DND-41 (cell line): ENCODE measurements around the gene ADCY4.

Source experiments
- ATAC-seq: fragments of 200-7000 bp; cut with Tn5 transposase; 3 replicates; pipeline ENCODE4 v1.9.1; 2021; ENCODE audit warnings: low read depth; ENCODE audit not compliant: insufficient read depth
- DNase-seq: peaks from one replicate; pipeline ENCODE4 v3.0.0-alpha.2; 2020
- H2AFZ ChIP-seq: 2 replicates; pipeline ENCODE4 v1.6.0; 2012; ENCODE audit warnings: low read depth, low read length
- H3K27ac ChIP-seq: 2 replicates; pipeline ENCODE4 v1.5.1; 2012; ENCODE audit warnings: low read length, inconsistent platforms
- H3K27me3 ChIP-seq: fragments of 200-600 bp; sonication (generic); 2 replicates; pipeline ENCODE4 v1.6.0; 2012; ENCODE audit warnings: low read length, mild to moderate bottlenecking, inconsistent platforms; ENCODE audit not compliant: insufficient read depth, poor library complexity
- H3K36me3 ChIP-seq: 2 replicates; pipeline ENCODE4 v1.5.1; 2012; ENCODE audit warnings: low read length, inconsistent platforms; ENCODE audit not compliant: insufficient read depth
- H3K4me1 ChIP-seq: 2 replicates; pipeline ENCODE4 v1.5.1; 2012; ENCODE audit warnings: mild to moderate bottlenecking, low read length; ENCODE audit not compliant: insufficient read depth
- H3K4me2 ChIP-seq: 2 replicates; pipeline ENCODE4 v1.6.0; 2012; ENCODE audit warnings: mild to moderate bottlenecking, moderate library complexity, low read length, inconsistent platforms; ENCODE audit not compliant: insufficient read depth
- H3K4me3 ChIP-seq, 2 experiments: fragments of 200-600 bp in 1 of 2; shearing (Covaris generic) in 1 of 2; 2 replicates each; pipeline ENCODE4 v1.5.1; 2012 to 2016; ENCODE audit warnings: inconsistent platforms in 2 of 2, low read length in 2 of 2, mild to moderate bottlenecking in 2 of 2, low read depth in 1 of 2, moderate library complexity in 1 of 2
- H3K79me2 ChIP-seq: 2 replicates; pipeline ENCODE4 v1.6.0; 2012; ENCODE audit warnings: low read length, inconsistent platforms; ENCODE audit not compliant: insufficient read depth
- H3K9ac ChIP-seq: 2 replicates; pipeline ENCODE4 v1.6.0; 2012; ENCODE audit warnings: low read depth, mild to moderate bottlenecking, inconsistent platforms, low read length, moderate library complexity
- H3K9me3 ChIP-seq: 2 replicates; pipeline ENCODE4 v1.5.1; 2012; ENCODE audit warnings: low read length, moderate library complexity, mild to moderate bottlenecking, inconsistent platforms; ENCODE audit not compliant: insufficient read depth, severe bottlenecking
- H4K20me1 ChIP-seq: 2 replicates; pipeline ENCODE4 v1.6.0; 2012; ENCODE audit warnings: low read length; ENCODE audit not compliant: insufficient read depth
- CTCF ChIP-seq: IDR thresholded peaks from 2 replicates; pipeline ENCODE4 v1.5.1; 2012; ENCODE audit warnings: borderline replicate concordance, low read length, moderate library complexity, mild to moderate bottlenecking; ENCODE audit not compliant: poor library complexity, severe bottlenecking; ENCODE audit errors: extremely low read depth
- EZH2 ChIP-seq: IDR thresholded peaks from 3 replicates; pipeline ENCODE4 v1.6.1; 2012; ENCODE audit warnings: borderline replicate concordance, low read depth, mild to moderate bottlenecking, moderate library complexity, low read length, inconsistent platforms; ENCODE audit not compliant: severe bottlenecking

ADCY4 gene

GRCh38 chr14:24284501-24285035, 50.3 kb downstream of the ADCY4 start:
- H3K79me2 ChIP-seq: no peaks in the 10 kb centered on the region
- no peaks in the 10 kb centered on the region for H3K27me3 ChIP-seq
- H3K9me3 ChIP-seq: no peaks in the 10 kb centered on the region
- no peaks in the 10 kb centered on the region for H3K4me1 ChIP-seq
- H3K9ac ChIP-seq: no peak overlapping the region
- no peak overlapping the region for H3K4me2 ChIP-seq
- no peak for TF ChIP-seq EZH2
- TF ChIP-seq CTCF: no peak
- no peak overlapping the region for H3K27ac ChIP-seq
- DNase-seq: no peak
- no peaks in the 10 kb centered on the region for H4K20me1 ChIP-seq
- no peak overlapping the region for H3K4me3 ChIP-seq
- no peak for ATAC-seq
- peaks cover 4% of the 10 kb centered on the region; the same call in 1 of the 2 replicates for H3K36me3 ChIP-seq
- H2AFZ ChIP-seq: no peak overlapping the region

- no peaks in the 10 kb centered on the region for H3K4me1 ChIP-seq
- no peaks in the 10 kb centered on the region for H4K20me1 ChIP-seq
- no peaks in the 10 kb centered on the region for H3K27me3 ChIP-seq
- H3K79me2 ChIP-seq: no peaks in the 10 kb centered on the region
- H3K4me3 ChIP-seq: no peak overlapping the region
- H3K9ac ChIP-seq: no peak overlapping the region
- TF ChIP-seq EZH2 (no peak), CTCF (no peak)
- no peak overlapping the region for H3K4me2 ChIP-seq
- no peak overlapping the region for H2AFZ ChIP-seq
- no peak overlapping the region for H3K27ac ChIP-seq
- no peaks in the 10 kb centered on the region for H3K36me3 ChIP-seq
- no peaks in the 10 kb centered on the region for H3K9me3 ChIP-seq
- DNase-seq (no peak), ATAC-seq (no peak)
Observed at GRCh38 chr14:24283796-24284460, 50.9 kb downstream of the ADCY4 start.

GRCh38 chr14:24282736-24283135, 52.1 kb downstream of the ADCY4 start:
- DNase-seq: no peak
- Histone ChIP-seq H3K4me1 (no peaks in the 10 kb centered on the region), H3K9ac (no peak overlapping the region), H3K27ac (no peak overlapping the region), H3K4me3 (no peak overlapping the region), H3K9me3 (no peaks in the 10 kb centered on the region), H2AFZ (no peak overlapping the region), H3K36me3 (no peaks in the 10 kb centered on the region), H3K27me3 (no peaks in the 10 kb centered on the region), H3K4me2 (no peak overlapping the region), H3K79me2 (no peaks in the 10 kb centered on the region), H4K20me1 (no peaks in the 10 kb centered on the region)
- TF ChIP-seq CTCF: no peak
- no peak for TF ChIP-seq EZH2
- no peak for ATAC-seq
